Measurements from ENCODE around the gene AP1S2.
"Not testable (repeated sequence)": the region's sequence is repeated elsewhere in the genome, so short reads cannot be mapped to it uniquely, and the experiment has no call there.

The AP1S2 gene

DNA sequence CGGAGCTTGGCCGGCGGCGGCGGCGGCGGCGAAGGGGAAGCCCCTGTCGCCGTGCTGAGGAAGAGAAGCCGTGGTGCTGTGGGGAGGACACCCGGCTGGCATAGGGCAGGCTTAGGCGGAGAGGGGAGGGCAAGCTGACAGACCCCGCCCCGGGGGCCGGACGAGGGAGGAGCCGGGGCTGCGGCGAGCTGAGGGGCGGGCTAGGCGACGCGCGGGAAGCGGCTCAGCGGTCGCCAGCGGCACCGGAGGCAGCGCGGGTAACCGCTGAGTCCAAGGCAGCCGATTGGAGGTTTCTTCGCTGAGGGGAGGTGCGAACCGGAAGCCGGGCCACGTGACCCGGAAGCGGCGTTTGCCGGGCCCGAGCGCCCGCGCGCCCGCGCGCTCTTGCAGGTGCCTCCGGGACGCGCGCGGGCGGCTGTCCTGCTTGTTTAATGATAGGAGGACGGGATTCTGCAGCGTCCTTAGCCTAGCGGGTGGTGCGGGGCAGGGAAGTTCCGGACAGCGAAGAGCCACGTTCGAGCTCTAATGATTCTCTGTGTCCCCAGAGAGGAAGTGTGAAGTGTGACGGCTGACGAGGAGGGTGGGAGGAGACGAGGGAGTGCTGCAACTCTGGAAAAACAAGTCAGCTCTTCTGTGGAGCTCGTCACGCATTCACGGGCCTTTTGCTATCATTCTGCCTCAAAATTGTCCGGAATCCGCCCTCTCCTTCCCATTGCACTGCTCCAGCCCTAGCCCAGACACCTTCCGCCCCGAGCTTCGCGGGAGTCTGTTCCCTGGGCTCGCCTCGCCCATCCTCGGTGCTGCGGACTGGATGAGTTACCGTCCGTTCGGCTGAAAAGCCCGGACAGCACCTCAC is at the start of gene AP1S2:
Gene AP1S2 (minus strand): TSS at position 102 of the 856 bp plus-strand sequence. CDS start 2,289 bp downstream, outside the sequence.
- in situ Hi-C loops (cut with MboI; ENCODE audit: low sequenced_read_pairs): no loop called here

- in situ Hi-C loops (cut with MboI; ENCODE audit: low sequenced_read_pairs): no loop called here
These were observed 48.6 kb upstream of the AP1S2 start for GRCh38 chrX:15903186-15903681.

DNA sequence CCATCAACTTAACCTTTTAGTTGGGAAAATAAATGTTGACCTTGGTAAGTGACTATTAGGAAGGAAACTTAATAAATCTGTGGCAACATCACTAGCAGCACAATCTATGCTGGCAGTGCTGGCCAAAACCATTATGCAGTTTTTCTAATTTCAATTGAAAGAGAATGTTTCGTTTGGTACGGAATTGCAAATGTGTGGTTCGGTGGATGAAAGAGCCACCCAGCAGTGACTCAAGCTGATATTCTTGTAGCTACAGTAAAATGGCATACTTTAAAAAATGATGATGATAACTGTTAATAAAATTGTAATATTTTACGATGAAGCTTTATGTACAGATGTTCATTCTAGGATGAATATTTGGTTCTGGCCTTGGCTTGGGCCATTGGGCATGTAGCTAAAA is 40.7 kb upstream of the AP1S2 start:
- in situ Hi-C loops (cut with MboI; ENCODE audit: low sequenced_read_pairs): no loop called here

- in situ Hi-C loops (cut with MboI; ENCODE audit: low sequenced_read_pairs): no loop called here
These were observed 40.1 kb upstream of the AP1S2 start for GRCh38 chrX:15894724-15895123.

GRCh38 chrX:15890463-15890862 is 35.9 kb upstream of the AP1S2 start:
- in situ Hi-C loops (cut with MboI; ENCODE audit: low sequenced_read_pairs): no loop called here

- in situ Hi-C loops (cut with MboI; ENCODE audit: low sequenced_read_pairs): no loop called here
These were observed 33.4 kb upstream of the AP1S2 start for GRCh38 chrX:15888062-15888461.

DNA sequence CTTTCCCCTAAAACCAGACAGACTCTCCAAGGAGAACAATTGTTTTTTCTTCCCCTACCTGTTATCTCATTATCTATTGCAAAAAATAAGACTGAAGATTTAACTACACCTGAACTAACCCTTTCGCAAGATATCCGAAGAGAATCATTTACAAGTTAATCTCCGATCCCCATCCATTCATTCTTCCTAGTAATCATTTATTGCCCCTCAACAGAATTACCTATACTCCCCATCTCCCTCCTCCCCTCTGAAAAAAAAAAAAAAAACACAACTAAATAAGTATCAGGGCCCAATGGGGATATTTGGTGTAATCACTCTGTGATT is 28.9 kb upstream of the AP1S2 start:
- in situ Hi-C loops (cut with MboI; ENCODE audit: low sequenced_read_pairs): no loop called here

DNA sequence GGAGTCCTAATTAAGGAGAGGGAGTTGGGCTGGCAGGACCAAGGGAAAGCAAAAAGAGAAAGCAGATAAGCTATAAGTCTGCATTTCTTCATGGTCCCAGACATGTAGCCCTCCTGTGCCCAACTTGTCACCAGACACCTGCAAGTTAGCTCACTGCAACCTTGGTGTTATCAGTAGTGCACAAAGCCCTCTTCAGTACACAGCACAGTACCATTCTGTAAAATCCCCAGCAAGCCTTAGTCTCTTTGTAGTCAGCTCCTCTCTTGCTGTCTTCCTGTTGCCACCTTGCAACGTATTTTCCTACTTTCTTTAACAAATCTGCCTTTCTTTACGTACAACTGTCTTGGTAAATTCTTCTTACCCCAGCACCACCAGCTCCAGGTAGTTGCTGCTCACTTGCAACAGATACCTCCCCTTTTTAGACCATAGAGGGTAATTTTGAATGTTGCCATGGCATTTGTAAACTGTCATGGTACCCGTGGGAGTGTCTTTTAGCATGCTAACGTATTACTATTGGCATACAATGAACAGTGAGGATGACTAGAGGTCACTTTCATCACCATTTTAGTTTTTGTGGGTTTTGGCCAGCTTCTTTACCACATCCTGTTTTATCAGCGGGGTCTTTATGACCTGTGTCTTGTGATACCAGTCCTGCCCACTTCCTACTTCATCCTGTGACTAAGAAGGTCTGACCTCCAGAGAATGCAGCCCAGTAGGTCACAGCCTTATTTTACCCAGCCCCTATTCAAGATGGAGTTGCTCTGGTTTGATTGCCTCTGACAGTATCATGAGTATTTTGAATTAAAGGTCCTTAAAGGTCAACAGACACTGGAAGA is 28.3 kb upstream of the AP1S2 start:
- in situ Hi-C loops (cut with MboI; ENCODE audit: low sequenced_read_pairs): no loop called here

DNA sequence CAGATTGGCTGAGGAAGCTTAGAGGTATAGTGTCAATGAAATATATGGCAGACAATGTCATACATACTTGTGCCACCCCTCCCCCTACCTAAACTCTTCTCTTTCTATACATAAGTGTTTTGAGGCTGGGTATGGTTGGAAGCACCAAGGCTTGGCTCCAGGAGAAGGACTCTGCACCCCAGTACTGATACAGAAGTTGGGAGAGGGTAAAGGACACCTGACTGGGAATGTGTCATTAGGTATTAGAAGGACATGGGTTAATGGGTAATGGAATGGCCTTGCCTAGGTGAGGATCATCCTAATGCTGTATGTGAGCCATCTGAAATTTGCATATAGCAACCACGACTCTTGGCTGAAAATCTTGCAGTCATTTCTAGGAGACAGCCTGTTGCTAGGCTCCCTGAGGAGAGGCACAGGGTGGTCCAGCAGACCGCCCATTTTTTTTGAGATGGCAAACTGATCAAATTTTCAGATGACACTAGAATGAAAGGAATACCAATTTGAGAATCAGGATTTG is 26.8 kb upstream of the AP1S2 start:
- in situ Hi-C loops (cut with MboI; ENCODE audit: low sequenced_read_pairs): no loop called here

- in situ Hi-C loops (cut with MboI; ENCODE audit: low sequenced_read_pairs): not testable (repeated sequence)
These were observed 23.3 kb upstream of the AP1S2 start for GRCh38 chrX:15877914-15878313.

GRCh38 chrX:15877380-15877779 is 22.8 kb upstream of the AP1S2 start:
- in situ Hi-C loops (cut with MboI; ENCODE audit: low sequenced_read_pairs): no loop called here

GRCh38 chrX:15874672-15875071 is 20.1 kb upstream of the AP1S2 start:
- in situ Hi-C loops (cut with MboI; ENCODE audit: low sequenced_read_pairs): no loop called here

DNA sequence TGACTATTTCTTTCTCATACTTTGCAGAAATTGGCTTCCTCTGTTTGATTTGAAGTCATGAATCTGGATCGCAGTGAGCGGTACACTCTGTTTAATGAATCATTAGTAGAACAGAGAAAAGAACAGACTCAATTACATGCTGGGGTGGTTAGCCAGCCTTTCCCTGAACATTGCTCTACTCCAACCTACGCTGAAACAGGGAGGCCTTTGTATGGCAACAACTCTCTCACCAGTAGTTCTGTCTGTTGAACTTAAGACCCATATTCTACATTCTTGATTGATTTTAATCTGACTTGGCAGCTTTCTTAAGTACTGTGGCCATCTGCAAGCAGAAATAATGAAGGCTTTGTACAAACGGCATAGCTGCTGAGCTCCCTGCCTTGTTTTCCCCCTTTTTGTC is 19.0 kb upstream of the AP1S2 start:
- in situ Hi-C loops (cut with MboI; ENCODE audit: low sequenced_read_pairs): no loop called here

DNA sequence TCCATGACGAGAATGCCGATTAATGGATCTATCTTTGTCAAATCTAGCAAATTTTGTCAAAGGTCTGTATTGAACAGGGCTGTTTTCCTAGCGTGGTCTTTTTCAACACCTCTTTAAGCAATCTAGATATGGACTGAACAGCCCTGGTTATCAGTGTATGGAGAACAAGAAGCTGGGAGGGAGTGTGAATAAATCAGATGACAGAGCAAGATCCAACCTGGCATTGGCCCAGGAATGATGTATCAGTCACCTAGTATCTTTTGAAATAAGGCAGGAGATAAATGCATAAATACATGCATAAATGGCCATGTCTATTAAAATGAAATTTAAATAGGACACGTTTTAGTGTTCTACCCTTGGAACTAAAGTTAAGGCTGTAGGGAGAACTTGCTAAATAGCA is 15.7 kb upstream of the AP1S2 start:
- in situ Hi-C loops (cut with MboI; ENCODE audit: low sequenced_read_pairs): no loop called here

DNA sequence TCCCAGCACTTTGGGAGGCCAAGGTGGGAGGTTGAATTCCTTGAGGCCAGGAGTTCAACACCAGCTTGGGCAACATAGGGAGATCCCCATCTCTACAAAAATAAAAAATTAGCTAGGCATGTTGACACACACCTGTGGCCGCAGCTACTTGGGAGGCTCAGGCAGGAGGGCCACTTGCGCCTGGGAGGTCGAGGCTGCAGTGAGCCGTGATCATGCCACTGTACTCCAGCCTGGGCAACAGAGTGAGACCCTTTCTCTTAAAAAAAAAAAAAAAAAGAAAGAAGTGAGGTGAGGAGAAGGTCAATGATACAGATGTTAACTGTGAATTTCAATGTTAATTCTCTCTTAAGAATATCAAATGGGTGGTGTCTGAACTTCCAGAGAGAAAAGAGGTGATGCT is 15.1 kb upstream of the AP1S2 start:
- in situ Hi-C loops (cut with MboI; ENCODE audit: low sequenced_read_pairs): no loop called here

GRCh38 chrX:15866147-15866546 is 11.5 kb upstream of the AP1S2 start:
- in situ Hi-C loops (cut with MboI; ENCODE audit: low sequenced_read_pairs): no loop called here

- in situ Hi-C loops (cut with MboI; ENCODE audit: low sequenced_read_pairs): no loop called here
These were observed 10.0 kb upstream of the AP1S2 start for GRCh38 chrX:15864629-15865028.

- in situ Hi-C loops (cut with MboI; ENCODE audit: low sequenced_read_pairs): no loop called here
These were observed 9.4 kb upstream of the AP1S2 start for GRCh38 chrX:15864023-15864422.

- in situ Hi-C loops (cut with MboI; ENCODE audit: low sequenced_read_pairs): no loop called here
These were observed 6.3 kb upstream of the AP1S2 start for GRCh38 chrX:15860921-15861320.

DNA sequence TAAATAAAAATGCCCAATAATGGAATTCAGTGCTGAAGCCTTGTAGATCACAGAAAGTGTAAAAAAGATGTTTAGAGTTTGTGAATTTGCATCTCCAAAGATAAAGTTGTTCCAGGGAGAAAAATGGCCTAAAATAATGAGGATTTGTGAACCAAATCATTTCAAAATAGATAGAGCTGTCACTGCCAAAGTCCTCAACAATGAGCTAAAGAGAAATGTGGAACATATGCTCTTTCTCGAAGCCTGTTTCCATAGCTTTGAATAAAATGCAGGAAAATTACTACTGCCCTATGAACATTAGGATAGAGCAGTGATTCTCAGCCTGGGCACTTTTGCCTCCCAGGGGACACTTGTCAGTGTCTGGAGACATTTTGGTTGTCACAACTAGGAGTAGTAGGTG is 3.4 kb upstream of the AP1S2 start:
- in situ Hi-C loops (cut with MboI; ENCODE audit: low sequenced_read_pairs): no loop called here

- in situ Hi-C loops (cut with MboI; ENCODE audit: low sequenced_read_pairs): no loop called here
These were observed 2.0 kb upstream of the AP1S2 start for GRCh38 chrX:15856636-15857035.

DNA sequence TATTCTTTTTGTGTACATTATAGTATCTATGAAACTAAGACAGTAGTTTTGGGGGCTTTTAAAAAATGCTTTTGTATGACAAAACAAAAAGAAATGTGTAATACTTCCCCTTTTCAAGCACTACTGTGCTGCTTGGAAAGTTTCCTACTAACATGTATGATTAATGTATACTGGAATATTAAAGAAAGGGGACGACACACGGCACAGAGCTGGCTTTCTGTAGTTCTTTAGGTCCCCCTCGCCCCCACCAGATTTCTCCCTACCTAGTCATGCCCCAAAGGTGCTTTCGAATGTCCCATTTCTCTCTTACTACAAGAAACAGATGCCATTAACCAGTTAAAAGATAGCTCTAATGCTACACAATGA is 1.6 kb upstream of the AP1S2 start:
- in situ Hi-C loops (cut with MboI; ENCODE audit: low sequenced_read_pairs): no loop called here

All from hTERT RPE-1 (cell line).